ENCODE measurements around the gene RDH12. TPM values are rescaled to one million over a fixed set of nuclear protein-coding genes. Genes with fewer than 3 reads are reported as not detected.
"Not testable (repeated sequence)": the region's sequence is repeated elsewhere in the genome, so short reads cannot be mapped to it uniquely, and the experiment has no call there.

Gene RDH12
- total and polyA plus RNA-seq, 3 experiments from 2014 or later: not detected

- peak in 2 of 5 donors; percentile 45 to 51 for DNase-seq
Measured at GRCh38 chr14:67704484-67705089, 2.9 kb downstream of the RDH12 start.

GRCh38 chr14:67705211-67705610 is 3.5 kb downstream of the RDH12 start:
- Mint-ChIP-seq H3K4me3 (no peak overlapping the region), H3K9me3 (peaks cover 0 to 10% (median 6%) of the 10 kb centered on the region in 5 donors), H3K4me1 (no peaks in the 10 kb centered on the region), H3K27ac (peak overlapping the region in 1 of 8 donors; percentile 16), H3K27me3 (peaks cover 0 to 5% of the 10 kb centered on the region in 2 donors), H3K36me3 (peaks cover 0 to 7% (median 0%) of the 10 kb centered on the region in 3 donors)
- no peaks in the 10 kb centered on the region for H3K36me3 ChIP-seq (ENCODE audit: insufficient read depth, low read length)
- H3K27ac ChIP-seq (ENCODE audit: low read depth, low read length): no peak overlapping the region
- H3K4me1 ChIP-seq (ENCODE audit: insufficient read depth, low read length): no peaks in the 10 kb centered on the region
- POLR2A ChIA-PET: interaction anchor here (1.5 kb wide), 1 partner anchor 106 kb away, joined by 7 read pairs; the partner anchor contains the start of gene PIGH
- H3K9me3 ChIP-seq (ENCODE audit: low read length): no peaks in the 10 kb centered on the region
- no peak for DNase-seq
- H3K27me3 ChIP-seq (ENCODE audit: insufficient read depth, low read length, poor library complexity, severe bottlenecking): no peaks in the 10 kb centered on the region
- CTCF ChIA-PET: interaction anchor here (0.7 to 4.7 kb wide), 13 partner anchors 11 to 277 kb away, joined by 3 to 63 read pairs (median 7); partner anchors contain the start of genes ARG2 and PIGH
- H3K4me3 ChIP-seq (ENCODE audit: low read length): no peak overlapping the region

More at GRCh38 chr14:67704484-67705089, 2.9 kb downstream of the RDH12 start:
- Histone ChIP-seq H3K9me3 (ENCODE audit: low read length) (no peaks in the 10 kb centered on the region), H3K4me1 (ENCODE audit: insufficient read depth, low read length) (no peaks in the 10 kb centered on the region), H3K36me3 (ENCODE audit: insufficient read depth, low read length) (no peaks in the 10 kb centered on the region), H3K27me3 (ENCODE audit: insufficient read depth, low read length, poor library complexity, severe bottlenecking) (no peaks in the 10 kb centered on the region), H3K4me3 (ENCODE audit: low read length) (no peak overlapping the region), H3K27ac (ENCODE audit: low read depth, low read length) (no peak overlapping the region)
- H3K9me3 Mint-ChIP-seq: peaks cover 0 to 4% (median 1%) of the 10 kb centered on the region in 5 donors
- peaks cover 0 to 5% of the 10 kb centered on the region in 2 donors for H3K27me3 Mint-ChIP-seq
- H3K36me3 Mint-ChIP-seq: peaks cover 0 to 4% (median 0%) of the 10 kb centered on the region in 3 donors
- ChIA-PET CTCF (interaction anchor here (0.7 to 4.7 kb wide), 24 partner anchors 9 to 1345 kb away, joined by 3 to 63 read pairs (median 6); partner anchors contain the start of genes ARG2, PIGH and RDH11), POLR2A (interaction anchor here (0.5 to 1.5 kb wide), 4 partner anchors 36 to 327 kb away, joined by 3 to 7 read pairs (median 4); partner anchors contain the start of gene PIGH)
- H3K4me3 Mint-ChIP-seq: no peak overlapping the region
- no peaks in the 10 kb centered on the region for H3K4me1 Mint-ChIP-seq
- peak overlapping the region in 1 of 8 donors; percentile 16 for H3K27ac Mint-ChIP-seq

- H3K4me3 ChIP-seq (ENCODE audit: low read length); H3K9me3 ChIP-seq (ENCODE audit: low read length); H3K36me3 ChIP-seq (ENCODE audit: insufficient read depth, low read length); CTCF ChIA-PET; H3K27me3 Mint-ChIP-seq; H3K4me3 Mint-ChIP-seq; H3K36me3 Mint-ChIP-seq; H3K27ac Mint-ChIP-seq; H3K4me1 Mint-ChIP-seq; H3K27ac ChIP-seq (ENCODE audit: low read depth, low read length); H3K27me3 ChIP-seq (ENCODE audit: insufficient read depth, low read length, poor library complexity, severe bottlenecking); POLR2A ChIA-PET; DNase-seq; H3K4me1 ChIP-seq (ENCODE audit: insufficient read depth, low read length): not testable (repeated sequence)
- H3K9me3 Mint-ChIP-seq: peaks cover 0 to 14% (median 8%) of the 10 kb centered on the region in 5 donors
Measured at GRCh38 chr14:67709346-67709745, 7.7 kb downstream of the RDH12 start.

- H3K36me3 ChIP-seq (ENCODE audit: insufficient read depth, low read length); H3K27ac ChIP-seq (ENCODE audit: low read depth, low read length); H3K4me1 ChIP-seq (ENCODE audit: insufficient read depth, low read length); H3K36me3 Mint-ChIP-seq; H3K4me3 ChIP-seq (ENCODE audit: low read length); H3K4me3 Mint-ChIP-seq; H3K27me3 ChIP-seq (ENCODE audit: insufficient read depth, low read length, poor library complexity, severe bottlenecking); DNase-seq; H3K27ac Mint-ChIP-seq; H3K27me3 Mint-ChIP-seq; POLR2A ChIA-PET; H3K9me3 ChIP-seq (ENCODE audit: low read length); CTCF ChIA-PET; H3K4me1 Mint-ChIP-seq: not testable (repeated sequence)
- H3K9me3 Mint-ChIP-seq: peaks cover 0 to 14% (median 8%) of the 10 kb centered on the region in 5 donors
Measured at GRCh38 chr14:67709796-67710195, 8.1 kb downstream of the RDH12 start.

GRCh38 chr14:67710209-67710608 is 8.5 kb downstream of the RDH12 start:
- Mint-ChIP-seq H3K36me3 (peaks cover 0 to 7% (median 0%) of the 10 kb centered on the region in 3 donors), H3K4me3 (no peak overlapping the region), H3K4me1 (no peaks in the 10 kb centered on the region), H3K9me3 (peaks cover 0 to 14% (median 8%) of the 10 kb centered on the region in 5 donors), H3K27ac (no peak overlapping the region), H3K27me3 (peaks cover 0 to 3% of the 10 kb centered on the region in 2 donors)
- ChIA-PET POLR2A (no interaction called here), CTCF (interaction anchor here (1.1 kb wide), 1 partner anchor 110 kb away, joined by 3 read pairs; the partner anchor contains the start of gene PIGH)
- Histone ChIP-seq H3K27me3 (ENCODE audit: insufficient read depth, low read length, poor library complexity, severe bottlenecking) (no peaks in the 10 kb centered on the region), H3K27ac (ENCODE audit: low read depth, low read length) (no peak overlapping the region), H3K4me3 (ENCODE audit: low read length) (no peak overlapping the region), H3K4me1 (ENCODE audit: insufficient read depth, low read length) (no peaks in the 10 kb centered on the region), H3K9me3 (ENCODE audit: low read length) (no peaks in the 10 kb centered on the region), H3K36me3 (ENCODE audit: insufficient read depth, low read length) (no peaks in the 10 kb centered on the region)
- no peak for DNase-seq

GRCh38 chr14:67717048-67717447 is 15.4 kb downstream of the RDH12 start:
- H3K4me1 ChIP-seq (ENCODE audit: insufficient read depth, low read length): no peaks in the 10 kb centered on the region
- H3K36me3 ChIP-seq (ENCODE audit: insufficient read depth, low read length): no peaks in the 10 kb centered on the region
- no peak overlapping the region for H3K27ac ChIP-seq (ENCODE audit: low read depth, low read length)
- Mint-ChIP-seq H3K4me1 (no peaks in the 10 kb centered on the region), H3K4me3 (no peak overlapping the region), H3K9me3 (no peaks in the 10 kb centered on the region), H3K36me3 (no peaks in the 10 kb centered on the region), H3K27ac (no peak overlapping the region), H3K27me3 (peaks cover 0 to 13% of the 10 kb centered on the region in 2 donors)
- ChIA-PET POLR2A (no interaction called here), CTCF (no interaction called here)
- no peaks in the 10 kb centered on the region for H3K9me3 ChIP-seq (ENCODE audit: low read length)
- no peak for DNase-seq
- no peak overlapping the region for H3K4me3 ChIP-seq (ENCODE audit: low read length)
- H3K27me3 ChIP-seq (ENCODE audit: insufficient read depth, low read length, poor library complexity, severe bottlenecking): no peaks in the 10 kb centered on the region

GRCh38 chr14:67718265-67718664 is 16.6 kb downstream of the RDH12 start:
- no peak overlapping the region for H3K4me3 Mint-ChIP-seq
- H3K9me3 Mint-ChIP-seq: no peaks in the 10 kb centered on the region
- ChIA-PET POLR2A (no interaction called here), CTCF (no interaction called here)
- H3K27ac Mint-ChIP-seq: no peak overlapping the region
- Histone ChIP-seq H3K27me3 (ENCODE audit: insufficient read depth, low read length, poor library complexity, severe bottlenecking) (no peaks in the 10 kb centered on the region), H3K27ac (ENCODE audit: low read depth, low read length) (no peak overlapping the region), H3K9me3 (ENCODE audit: low read length) (no peaks in the 10 kb centered on the region), H3K4me3 (ENCODE audit: low read length) (no peak overlapping the region), H3K4me1 (ENCODE audit: insufficient read depth, low read length) (no peaks in the 10 kb centered on the region), H3K36me3 (ENCODE audit: insufficient read depth, low read length) (no peaks in the 10 kb centered on the region)
- no peaks in the 10 kb centered on the region for H3K36me3 Mint-ChIP-seq
- peaks cover 6 to 24% of the 10 kb centered on the region in 2 donors for H3K27me3 Mint-ChIP-seq
- DNase-seq: no peak
- H3K4me1 Mint-ChIP-seq: peaks cover 3 to 10% (median 5%) of the 10 kb centered on the region in 3 donors

GRCh38 chr14:67719385-67719784 is 17.7 kb downstream of the RDH12 start:
- H3K4me3 ChIP-seq (ENCODE audit: low read length); H3K4me1 ChIP-seq (ENCODE audit: insufficient read depth, low read length); H3K36me3 ChIP-seq (ENCODE audit: insufficient read depth, low read length); H3K27ac ChIP-seq (ENCODE audit: low read depth, low read length); H3K36me3 Mint-ChIP-seq; H3K9me3 Mint-ChIP-seq; H3K27me3 ChIP-seq (ENCODE audit: insufficient read depth, low read length, poor library complexity, severe bottlenecking); DNase-seq; CTCF ChIA-PET; H3K9me3 ChIP-seq (ENCODE audit: low read length); H3K4me3 Mint-ChIP-seq; H3K27ac Mint-ChIP-seq; POLR2A ChIA-PET: not testable (repeated sequence)
- peaks cover 9 to 35% of the 10 kb centered on the region in 2 donors for H3K27me3 Mint-ChIP-seq
- H3K4me1 Mint-ChIP-seq: peaks cover 3 to 10% (median 5%) of the 10 kb centered on the region in 3 donors

Data from CD8-positive, alpha-beta memory T cell (primary cell).